ENCODE data around the gene QDPR. TPM values are rescaled to one million over a fixed set of nuclear protein-coding genes. Genes with fewer than 3 reads are reported as not detected.

Gene QDPR
- total RNA-seq, 1 donor from 2014 or later: 53.6 TPM

DNA sequence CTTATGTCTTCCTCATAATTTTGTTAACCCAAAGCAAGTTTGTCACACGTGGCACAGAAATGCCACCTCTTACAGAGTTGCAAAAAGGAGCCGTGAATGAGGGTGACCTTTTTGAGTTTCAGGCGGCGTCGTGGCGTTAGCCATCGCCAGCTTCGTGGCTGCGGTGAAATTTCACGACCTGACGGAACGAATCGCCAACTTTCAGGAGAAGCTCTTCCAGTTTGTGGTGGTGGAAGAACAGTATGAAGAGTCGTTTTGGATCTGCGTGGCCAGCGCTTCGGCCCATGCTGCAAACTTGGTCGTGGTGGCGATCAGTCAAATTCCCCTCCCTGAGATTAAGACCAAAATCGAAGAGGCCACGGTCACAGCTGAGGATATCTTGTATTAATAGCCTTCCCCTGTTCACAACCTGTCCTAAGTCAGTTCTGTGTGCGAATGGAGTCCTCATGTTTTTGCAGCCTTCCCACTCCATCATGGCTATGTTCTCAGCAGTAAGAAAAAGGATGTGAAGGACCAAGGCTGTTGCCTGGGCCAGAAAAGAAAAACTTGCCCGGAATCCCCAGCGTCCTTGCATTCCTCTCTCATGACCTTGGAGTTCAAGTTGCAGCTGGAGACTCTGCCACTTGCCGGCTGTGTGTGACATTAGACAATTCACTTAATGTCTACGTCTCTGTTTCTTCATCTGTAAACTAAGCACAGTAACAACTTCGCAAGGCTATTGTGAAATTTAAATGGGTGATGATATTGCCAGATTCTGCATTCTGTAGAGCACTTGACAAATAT, 15.0 kb upstream of the QDPR start:
- Mint-ChIP-seq H3K27me3 (ENCODE audit: low read depth, unreplicated experiment) (peaks cover 3% of the 10 kb centered on the region), H3K4me1 (ENCODE audit: low read depth, unreplicated experiment) (peaks cover 7% of the 10 kb centered on the region), H3K4me3 (ENCODE audit: unreplicated experiment) (no peak overlapping the region), H3K27ac (ENCODE audit: unreplicated experiment) (no peak overlapping the region), H3K9me3 (ENCODE audit: unreplicated experiment) (no peaks in the 10 kb centered on the region), H3K36me3 (ENCODE audit: low read depth, unreplicated experiment) (no peaks in the 10 kb centered on the region)
- Histone ChIP-seq H4K20me1 (ENCODE audit: insufficient read depth, low read length) (no peaks in the 10 kb centered on the region), H3K79me2 (ENCODE audit: insufficient read depth, low read length) (no peaks in the 10 kb centered on the region), H3K9ac (ENCODE audit: low read length) (no peak overlapping the region), H3K36me3 (ENCODE audit: insufficient read depth, low read length) (no peaks in the 10 kb centered on the region), H3K4me3 (ENCODE audit: insufficient read depth, low read depth, low read length) (no peak overlapping the region), H3K27me3 (ENCODE audit: insufficient read depth, low read length) (peaks cover 11% of the 10 kb centered on the region), H3K9me3 (ENCODE audit: insufficient read depth, low read depth, low read length) (no peaks in the 10 kb centered on the region), H3K4me2 (ENCODE audit: low read length) (no peak overlapping the region), H3K4me1 (ENCODE audit: insufficient read depth, low read length) (no peaks in the 10 kb centered on the region), H2AFZ (ENCODE audit: low read depth, low read length) (no peak overlapping the region), H3K27ac (ENCODE audit: low read depth, low read length) (no peak overlapping the region)
- DNase-seq (ENCODE audit: low read depth): no peak
- FAIRE-seq: no peak
- no peak for TF ChIP-seq EZH2 (IDR thresholded peaks at IDR 0.05; ENCODE audit: insufficient read depth, low read length)
- TF ChIP-seq, protein P1, sequence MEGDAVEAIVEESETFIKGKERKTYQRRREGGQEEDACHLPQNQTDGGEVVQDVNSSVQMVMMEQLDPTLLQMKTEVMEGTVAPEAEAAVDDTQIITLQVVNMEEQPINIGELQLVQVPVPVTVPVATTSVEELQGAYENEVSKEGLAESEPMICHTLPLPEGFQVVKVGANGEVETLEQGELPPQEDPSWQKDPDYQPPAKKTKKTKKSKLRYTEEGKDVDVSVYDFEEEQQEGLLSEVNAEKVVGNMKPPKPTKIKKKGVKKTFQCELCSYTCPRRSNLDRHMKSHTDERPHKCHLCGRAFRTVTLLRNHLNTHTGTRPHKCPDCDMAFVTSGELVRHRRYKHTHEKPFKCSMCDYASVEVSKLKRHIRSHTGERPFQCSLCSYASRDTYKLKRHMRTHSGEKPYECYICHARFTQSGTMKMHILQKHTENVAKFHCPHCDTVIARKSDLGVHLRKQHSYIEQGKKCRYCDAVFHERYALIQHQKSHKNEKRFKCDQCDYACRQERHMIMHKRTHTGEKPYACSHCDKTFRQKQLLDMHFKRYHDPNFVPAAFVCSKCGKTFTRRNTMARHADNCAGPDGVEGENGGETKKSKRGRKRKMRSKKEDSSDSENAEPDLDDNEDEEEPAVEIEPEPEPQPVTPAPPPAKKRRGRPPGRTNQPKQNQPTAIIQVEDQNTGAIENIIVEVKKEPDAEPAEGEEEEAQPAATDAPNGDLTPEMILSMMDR (IDR thresholded peaks at IDR 0.05; ENCODE audit: insufficient read depth, low read depth, low read length): no peak

- H3K27me3 Mint-ChIP-seq (ENCODE audit: low read depth, unreplicated experiment): peaks cover 5% of the 10 kb centered on the region
- H3K27ac Mint-ChIP-seq (ENCODE audit: unreplicated experiment): no peak overlapping the region
- peaks cover 3% of the 10 kb centered on the region for H3K4me1 Mint-ChIP-seq (ENCODE audit: low read depth, unreplicated experiment)
- no peak for FAIRE-seq
- Histone ChIP-seq H3K4me3 (ENCODE audit: insufficient read depth, low read depth, low read length) (no peak overlapping the region), H3K9ac (ENCODE audit: low read length) (no peak overlapping the region), H3K4me1 (ENCODE audit: insufficient read depth, low read length) (no peaks in the 10 kb centered on the region), H4K20me1 (ENCODE audit: insufficient read depth, low read length) (no peaks in the 10 kb centered on the region), H2AFZ (ENCODE audit: low read depth, low read length) (no peak overlapping the region), H3K79me2 (ENCODE audit: insufficient read depth, low read length) (no peaks in the 10 kb centered on the region), H3K27me3 (ENCODE audit: insufficient read depth, low read length) (peaks cover 15% of the 10 kb centered on the region), H3K9me3 (ENCODE audit: insufficient read depth, low read depth, low read length) (no peaks in the 10 kb centered on the region), H3K4me2 (ENCODE audit: low read length) (no peak overlapping the region), H3K27ac (ENCODE audit: low read depth, low read length) (no peak overlapping the region), H3K36me3 (ENCODE audit: insufficient read depth, low read length) (no peaks in the 10 kb centered on the region)
- no peaks in the 10 kb centered on the region for H3K36me3 Mint-ChIP-seq (ENCODE audit: low read depth, unreplicated experiment)
- H3K4me3 Mint-ChIP-seq (ENCODE audit: unreplicated experiment): no peak overlapping the region
- TF ChIP-seq, protein P1 (IDR thresholded peaks at IDR 0.05; ENCODE audit: insufficient read depth, low read depth, low read length): no peak
- TF ChIP-seq EZH2 (IDR thresholded peaks at IDR 0.05; ENCODE audit: insufficient read depth, low read length): no peak
- DNase-seq (ENCODE audit: low read depth): no peak
- no peaks in the 10 kb centered on the region for H3K9me3 Mint-ChIP-seq (ENCODE audit: unreplicated experiment)
Measured at GRCh38 chr4:17523662-17524061, 11.8 kb upstream of the QDPR start.

DNA sequence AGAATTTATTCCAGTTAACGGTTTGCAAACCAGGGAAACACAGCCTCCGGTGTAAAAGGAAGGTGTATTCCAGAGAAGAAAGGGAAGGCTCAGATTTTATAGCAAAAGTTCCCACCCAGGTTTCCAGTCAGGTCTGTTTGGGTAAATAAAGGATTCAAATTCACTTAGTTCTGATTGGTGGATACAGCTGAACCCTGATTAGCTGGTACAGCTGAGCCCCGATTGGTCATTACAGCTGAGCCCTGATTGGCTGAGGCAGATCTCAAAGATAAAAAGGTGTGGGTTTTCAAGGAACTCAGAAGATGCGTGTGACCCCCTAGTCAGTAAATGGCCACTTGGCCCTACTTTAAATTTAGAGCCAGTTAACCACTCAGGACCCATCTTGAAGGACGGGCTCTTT, 9.7 kb upstream of the QDPR start:
- Histone ChIP-seq H3K4me2 (ENCODE audit: low read length) (no peak overlapping the region), H3K9ac (ENCODE audit: low read length) (no peak overlapping the region), H3K27me3 (ENCODE audit: insufficient read depth, low read length) (peaks cover 20% of the 10 kb centered on the region), H3K27ac (ENCODE audit: low read depth, low read length) (no peak overlapping the region), H3K4me3 (ENCODE audit: insufficient read depth, low read depth, low read length) (no peak overlapping the region), H4K20me1 (ENCODE audit: insufficient read depth, low read length) (no peaks in the 10 kb centered on the region), H3K79me2 (ENCODE audit: insufficient read depth, low read length) (no peaks in the 10 kb centered on the region), H3K4me1 (ENCODE audit: insufficient read depth, low read length) (no peaks in the 10 kb centered on the region), H2AFZ (ENCODE audit: low read depth, low read length) (no peak overlapping the region), H3K9me3 (ENCODE audit: insufficient read depth, low read depth, low read length) (no peaks in the 10 kb centered on the region), H3K36me3 (ENCODE audit: insufficient read depth, low read length) (no peaks in the 10 kb centered on the region)
- no peak overlapping the region for H3K27ac Mint-ChIP-seq (ENCODE audit: unreplicated experiment)
- H3K4me3 Mint-ChIP-seq (ENCODE audit: unreplicated experiment): no peak overlapping the region
- no peak for FAIRE-seq
- no peaks in the 10 kb centered on the region for H3K9me3 Mint-ChIP-seq (ENCODE audit: unreplicated experiment)
- peaks cover 13% of the 10 kb centered on the region for H3K27me3 Mint-ChIP-seq (ENCODE audit: low read depth, unreplicated experiment)
- H3K36me3 Mint-ChIP-seq (ENCODE audit: low read depth, unreplicated experiment): no peaks in the 10 kb centered on the region
- no peak for DNase-seq (ENCODE audit: low read depth)
- H3K4me1 Mint-ChIP-seq (ENCODE audit: low read depth, unreplicated experiment): no peaks in the 10 kb centered on the region
- TF ChIP-seq EZH2 (IDR thresholded peaks at IDR 0.05; ENCODE audit: insufficient read depth, low read length): no peak

Measured in astrocyte (in vitro differentiated cells and primary cell).